Fibroblast of lung (primary cell): ENCODE measurements around the gene NECTIN1. TPM values are rescaled to one million over a fixed set of nuclear protein-coding genes. Genes with fewer than 3 reads are reported as not detected.

Experiments
- DNase-seq, 2 donors: peaks; one replicate each; pipeline versions ENCODE4 v3.0.0 to v3.0.0-alpha.2; 2010; ENCODE audit warnings: low read depth in 2 of 2
- H2AFZ ChIP-seq: 2 replicates; pipeline ENCODE4 v1.5.1; 2012; ENCODE audit warnings: low read length, control low read depth, inconsistent platforms
- H3K27ac ChIP-seq: 2 replicates; pipeline ENCODE4 v1.5.1; 2011; ENCODE audit warnings: low read length, control low read depth; ENCODE audit not compliant: insufficient read depth
- H3K27me3 ChIP-seq: 2 replicates; pipeline ENCODE4 v1.5.1; 2011; ENCODE audit warnings: mild to moderate bottlenecking, low read length; ENCODE audit not compliant: control insufficient read depth, insufficient read depth
- H3K36me3 ChIP-seq: 2 replicates; pipeline ENCODE4 v1.5.1; 2011; ENCODE audit warnings: low read length; ENCODE audit not compliant: control insufficient read depth, insufficient read depth
- H3K4me1 ChIP-seq: 2 replicates; pipeline ENCODE4 v1.5.1; 2011; ENCODE audit warnings: low read length; ENCODE audit not compliant: control insufficient read depth, insufficient read depth; ENCODE audit errors: extremely low read depth
- H3K4me2 ChIP-seq: 2 replicates; pipeline ENCODE4 v1.5.1; 2011; ENCODE audit warnings: low read length, control low read depth; ENCODE audit not compliant: insufficient read depth; ENCODE audit errors: extremely low read depth
- H3K4me3 ChIP-seq, 4 experiments: fragments of 200-600 bp in 1 of 4; sonication (generic) in 1 of 4; replicated peaks in 1 of 4; 2 replicates each; pipeline ENCODE4 v1.5.1; 2011 to 2016; ENCODE audit warnings: low read length in 4 of 4, low read depth in 3 of 4, mild to moderate bottlenecking in 3 of 4, control low read depth in 2 of 4, inconsistent platforms in 1 of 4, mixed read lengths in 1 of 4; ENCODE audit not compliant: insufficient read depth in 1 of 4; ENCODE audit errors: control extremely low read depth in 1 of 4
- H3K79me2 ChIP-seq: 2 replicates; pipeline ENCODE4 v1.5.1; 2012; ENCODE audit warnings: mild to moderate bottlenecking, low read length, inconsistent platforms; ENCODE audit not compliant: control insufficient read depth, insufficient read depth
- H3K9ac ChIP-seq: 2 replicates; pipeline ENCODE4 v1.5.1; 2011; ENCODE audit warnings: mild to moderate bottlenecking, low read length, control low read depth; ENCODE audit not compliant: insufficient read depth
- H3K9me3 ChIP-seq: 2 replicates; pipeline ENCODE4 v1.5.1; 2012; ENCODE audit warnings: low read depth, low read length; ENCODE audit not compliant: control insufficient read depth, insufficient read depth
- H4K20me1 ChIP-seq: 2 replicates; pipeline ENCODE4 v1.5.1; 2011; ENCODE audit warnings: low read length; ENCODE audit not compliant: control insufficient read depth, insufficient read depth; ENCODE audit errors: extremely low read depth
- EZH2 ChIP-seq: IDR thresholded peaks from 2 replicates; pipeline ENCODE4 v1.5.1; 2012; ENCODE audit warnings: low read length, control low read depth, mild to moderate bottlenecking; ENCODE audit errors: missing control alignments
- polyA plus RNA-seq, 2 donors: library from polyadenylated mRNA; depleted of rRNA in 1 of 2; stranded (reverse) in 1 of 2; unstranded in 1 of 2; fragments of >200 nt; gene quantifications; 2 replicates each; pipeline ENCODE4 v1.2.1, GENCODE V29; 2011 to 2012; ENCODE audit warnings: missing spikeins in 1 of 2
- total RNA-seq: library from RNA; depleted of rRNA; stranded (reverse); fragments of >200 nt; gene quantifications from 2 replicates; pipeline ENCODE4 v1.2.1, GENCODE V29; 2014
- TF ChIP-seq, protein P1 (sequence below), 2 donors: IDR thresholded peaks in 1 of 2; conservative IDR thresholded peaks in 1 of 2; 1 replicate in 1 of 2; 2 replicates in 1 of 2; pipeline ENCODE4 v1.5.1; 2011 to 2012; ENCODE audit warnings: low read length in 2 of 2, control low read depth in 1 of 2, inconsistent platforms in 1 of 2, low read depth in 1 of 2, mild to moderate bottlenecking in 1 of 2

The NECTIN1 gene
- total and polyA plus RNA-seq, 2 donors (not counting 1 experiment from before 2014, with no cell fraction given): 2.0 to 2.8 TPM

DNA sequence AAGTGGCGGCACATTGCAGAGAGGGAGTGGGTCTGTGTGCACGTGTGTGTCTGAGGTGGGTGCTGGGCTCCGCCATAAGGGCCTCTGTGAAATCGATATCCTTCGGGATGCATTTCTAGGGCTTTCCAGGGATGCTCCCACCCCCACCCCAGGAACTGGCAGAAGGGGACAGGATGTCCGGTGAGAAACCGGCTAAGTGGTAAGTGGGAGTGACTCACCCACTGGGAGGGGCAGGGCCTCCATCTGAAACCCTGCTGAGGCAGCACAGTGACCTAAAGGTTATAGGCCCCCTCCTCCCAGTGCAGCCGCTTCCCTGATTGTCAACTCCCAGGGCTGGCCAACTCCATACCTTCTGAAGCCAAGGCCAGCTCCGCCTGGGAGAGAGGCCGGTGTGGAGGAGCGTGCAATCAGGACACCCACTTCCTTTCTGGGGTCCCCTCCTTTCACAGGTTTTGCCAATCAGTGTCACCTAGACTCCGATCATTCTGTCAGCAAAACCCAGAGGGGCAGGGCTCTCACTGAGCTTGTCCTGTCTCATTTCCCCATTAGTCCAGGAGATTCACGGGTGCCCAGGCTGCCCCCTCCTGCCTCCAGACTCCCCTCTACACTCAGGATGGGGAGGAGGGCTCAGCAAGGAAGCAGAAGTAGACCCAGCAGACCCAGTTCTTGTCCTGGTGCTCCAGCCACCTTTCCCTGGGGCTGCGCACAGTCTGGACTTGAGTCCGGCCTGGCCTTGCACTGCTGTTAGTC lies 44.5 kb downstream of the NECTIN1 start:
- H3K9ac ChIP-seq: no peak overlapping the region
- H4K20me1 ChIP-seq: no peaks in the 10 kb centered on the region
- no peak overlapping the region for H3K4me3 ChIP-seq
- peak overlapping the region; percentile 32 for H3K27ac ChIP-seq
- H2AFZ ChIP-seq: peak overlapping the region; percentile 47
- no peaks in the 10 kb centered on the region for H3K36me3 ChIP-seq
- H3K27me3 ChIP-seq: no peaks in the 10 kb centered on the region
- TF ChIP-seq EZH2: no peak
- peaks cover 11% of the 10 kb centered on the region for H3K4me1 ChIP-seq
- DNase-seq: peak; percentile 69 to 79
- no peak overlapping the region for H3K4me2 ChIP-seq
- no peaks in the 10 kb centered on the region for H3K79me2 ChIP-seq
- no peaks in the 10 kb centered on the region for H3K9me3 ChIP-seq

DNA sequence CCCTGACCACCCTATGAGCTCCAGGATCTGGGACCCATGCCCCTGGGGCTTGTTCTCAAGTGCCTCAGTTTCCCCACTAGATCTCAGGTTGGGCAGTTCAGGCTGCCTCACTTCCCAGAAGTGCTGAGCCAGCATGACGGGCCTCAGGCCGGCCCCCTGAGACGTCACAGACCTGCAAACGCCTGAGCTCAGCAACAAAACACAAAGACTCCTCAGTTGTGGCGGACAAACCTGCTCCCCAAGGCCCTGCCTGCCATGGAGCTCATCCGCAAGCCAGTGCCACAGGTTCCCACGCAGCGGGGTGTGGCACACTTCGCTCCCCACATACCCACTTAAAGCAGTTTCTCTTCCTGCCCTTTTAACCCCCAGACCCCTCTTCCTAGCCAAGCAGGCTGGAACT lies 45.2 kb downstream of the NECTIN1 start:
- H4K20me1 ChIP-seq: no peaks in the 10 kb centered on the region
- TF ChIP-seq, protein P1, sequence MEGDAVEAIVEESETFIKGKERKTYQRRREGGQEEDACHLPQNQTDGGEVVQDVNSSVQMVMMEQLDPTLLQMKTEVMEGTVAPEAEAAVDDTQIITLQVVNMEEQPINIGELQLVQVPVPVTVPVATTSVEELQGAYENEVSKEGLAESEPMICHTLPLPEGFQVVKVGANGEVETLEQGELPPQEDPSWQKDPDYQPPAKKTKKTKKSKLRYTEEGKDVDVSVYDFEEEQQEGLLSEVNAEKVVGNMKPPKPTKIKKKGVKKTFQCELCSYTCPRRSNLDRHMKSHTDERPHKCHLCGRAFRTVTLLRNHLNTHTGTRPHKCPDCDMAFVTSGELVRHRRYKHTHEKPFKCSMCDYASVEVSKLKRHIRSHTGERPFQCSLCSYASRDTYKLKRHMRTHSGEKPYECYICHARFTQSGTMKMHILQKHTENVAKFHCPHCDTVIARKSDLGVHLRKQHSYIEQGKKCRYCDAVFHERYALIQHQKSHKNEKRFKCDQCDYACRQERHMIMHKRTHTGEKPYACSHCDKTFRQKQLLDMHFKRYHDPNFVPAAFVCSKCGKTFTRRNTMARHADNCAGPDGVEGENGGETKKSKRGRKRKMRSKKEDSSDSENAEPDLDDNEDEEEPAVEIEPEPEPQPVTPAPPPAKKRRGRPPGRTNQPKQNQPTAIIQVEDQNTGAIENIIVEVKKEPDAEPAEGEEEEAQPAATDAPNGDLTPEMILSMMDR (conservative IDR thresholded peaks at IDR 0.05 in 1 of 2, IDR thresholded peaks at IDR 0.05 in 1 of 2; ENCODE audit: low read depth in 1 of 2, low read length in 2 of 2): no peak
- no peak for TF ChIP-seq EZH2
- no peak overlapping the region for H3K4me2 ChIP-seq
- H3K4me3 ChIP-seq: no peak overlapping the region
- no peak overlapping the region for H3K27ac ChIP-seq
- H3K27me3 ChIP-seq: no peaks in the 10 kb centered on the region
- H3K36me3 ChIP-seq: no peaks in the 10 kb centered on the region
- no peak overlapping the region for H2AFZ ChIP-seq
- peaks cover 11% of the 10 kb centered on the region for H3K4me1 ChIP-seq
- H3K9ac ChIP-seq: no peak overlapping the region
- H3K79me2 ChIP-seq: no peaks in the 10 kb centered on the region
- no peak for DNase-seq
- H3K9me3 ChIP-seq: no peaks in the 10 kb centered on the region

DNA sequence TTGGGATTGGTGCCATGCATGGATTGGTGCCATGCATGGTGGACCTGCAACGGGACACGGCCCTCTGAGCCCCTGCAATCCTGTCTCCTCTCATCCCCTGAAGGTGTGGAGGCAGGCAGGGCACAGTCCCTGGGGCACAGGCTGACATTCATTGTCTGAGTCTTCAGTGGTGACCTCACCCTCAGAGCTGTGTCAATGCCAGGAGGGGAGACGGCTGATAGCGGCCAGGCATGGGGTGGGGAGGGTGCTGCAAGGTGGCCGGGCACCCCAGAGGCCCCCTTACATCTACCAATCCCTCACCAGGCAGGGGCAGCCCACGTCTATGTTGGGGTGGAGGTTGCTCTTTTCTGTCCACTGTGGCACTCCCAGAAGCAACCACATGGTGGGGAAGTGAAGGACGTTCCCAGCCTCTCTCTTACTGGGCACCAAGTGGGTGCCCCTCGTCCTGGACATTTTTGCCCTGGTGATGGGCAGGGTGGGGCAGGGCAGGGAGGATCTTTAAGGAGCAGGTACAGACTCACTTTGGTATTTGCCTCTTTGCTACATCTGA lies 47.6 kb downstream of the NECTIN1 start:
- Histone ChIP-seq H3K4me3 (no peak overlapping the region), H3K9ac (no peak overlapping the region), H3K79me2 (no peaks in the 10 kb centered on the region), H3K36me3 (no peaks in the 10 kb centered on the region), H3K4me2 (no peak overlapping the region), H3K4me1 (peaks cover 18% of the 10 kb centered on the region), H3K27me3 (no peaks in the 10 kb centered on the region), H4K20me1 (no peaks in the 10 kb centered on the region), H2AFZ (no peak overlapping the region), H3K9me3 (no peaks in the 10 kb centered on the region), H3K27ac (no peak overlapping the region)
- no peak for DNase-seq
- TF ChIP-seq, protein P1 (conservative IDR thresholded peaks at IDR 0.05 in 1 of 2, IDR thresholded peaks at IDR 0.05 in 1 of 2; ENCODE audit: low read depth in 1 of 2, low read length in 2 of 2): peak in 1 of 2 donors; percentile 10
- TF ChIP-seq EZH2: no peak
